Keratinocyte (primary cell): Measurements from ENCODE around the gene SDC3. TPM values are rescaled to one million over a fixed set of nuclear protein-coding genes. Genes with fewer than 3 reads are reported as not detected.

Experiments used
- DNase-seq: peaks from one replicate; pipeline ENCODE4 v3.0.0-alpha.2; 2011; ENCODE audit warnings: low read depth, missing footprints, low spot score
- FAIRE-seq: peaks from 2 replicates; lab custom pipeline; 2011; peaks lifted over from hg19 to GRCh38; lab: Jason Lieb, UNC
- H2AFZ ChIP-seq: 2 replicates; pipeline ENCODE4 v1.6.0; 2012; ENCODE audit warnings: low read length, control low read depth, inconsistent platforms; ENCODE audit not compliant: control insufficient read depth
- H3K27ac ChIP-seq: 2 replicates; pipeline ENCODE4 v1.5.1; 2011; ENCODE audit warnings: low read length; ENCODE audit not compliant: control insufficient read depth, insufficient read depth
- H3K27me3 ChIP-seq: 3 replicates; pipeline ENCODE4 v1.6.0; 2011; ENCODE audit warnings: low read length; ENCODE audit not compliant: control insufficient read depth, insufficient read depth; ENCODE audit errors: extremely low read depth
- H3K36me3 ChIP-seq, 2 experiments: 2 replicates in 1 of 2; 3 replicates in 1 of 2; pipeline ENCODE4 v1.5.1; 2011; ENCODE audit warnings: low read length in 2 of 2, mild to moderate bottlenecking in 1 of 2; ENCODE audit not compliant: control insufficient read depth in 2 of 2, insufficient read depth in 2 of 2; ENCODE audit errors: extremely low read depth in 1 of 2
- H3K4me1 ChIP-seq: 3 replicates; pipeline ENCODE4 v1.5.1; 2011; ENCODE audit warnings: low read length; ENCODE audit not compliant: control insufficient read depth, insufficient read depth; ENCODE audit errors: extremely low read depth
- H3K4me2 ChIP-seq: 3 replicates; pipeline ENCODE4 v1.6.0; 2011; ENCODE audit warnings: low read depth, low read length; ENCODE audit not compliant: control insufficient read depth, insufficient read depth; ENCODE audit errors: extremely low read depth
- H3K4me3 ChIP-seq, 3 experiments: fragments of 200-600 bp in 1 of 3; sonication (generic) in 1 of 3; 2 replicates in 2 of 3; 3 replicates in 1 of 3; pipeline ENCODE4 v1.5.1; 2011 to 2016; ENCODE audit warnings: low read length in 3 of 3, mild to moderate bottlenecking in 3 of 3, control low read depth in 2 of 3, inconsistent platforms in 1 of 3, low read depth in 1 of 3, mixed read lengths in 1 of 3, mixed run types in 1 of 3, moderate library complexity in 1 of 3; ENCODE audit not compliant: control insufficient read depth in 2 of 3, insufficient read depth in 2 of 3; ENCODE audit errors: extremely low read depth in 1 of 3
- H3K79me2 ChIP-seq: 2 replicates; pipeline ENCODE4 v1.6.0; 2012; ENCODE audit warnings: low read length; ENCODE audit not compliant: control insufficient read depth, insufficient read depth
- H3K9ac ChIP-seq: 3 replicates; pipeline ENCODE4 v1.6.0; 2011; ENCODE audit warnings: low read length; ENCODE audit not compliant: control insufficient read depth, insufficient read depth; ENCODE audit errors: extremely low read depth
- H3K9me1 ChIP-seq: 3 replicates; pipeline ENCODE4 v1.6.0; 2011; ENCODE audit warnings: low read length; ENCODE audit not compliant: control insufficient read depth, insufficient read depth; ENCODE audit errors: extremely low read depth
- H3K9me3 ChIP-seq: 2 replicates; pipeline ENCODE4 v1.5.1; 2012; ENCODE audit warnings: low read depth, low read length; ENCODE audit not compliant: control insufficient read depth
- H4K20me1 ChIP-seq: 3 replicates; pipeline ENCODE4 v1.6.0; 2011; ENCODE audit warnings: low read length; ENCODE audit not compliant: control insufficient read depth, insufficient read depth; ENCODE audit errors: extremely low read depth
- EZH2 ChIP-seq: IDR thresholded peaks from one replicate; pipeline ENCODE4 v1.6.1; 2012; ENCODE audit warnings: inconsistent platforms, mild to moderate bottlenecking, low read length, moderate library complexity
- dilution Hi-C: fragments of 300-500 bp; cut with MboI; formaldehyde crosslinking; loops from one replicate; pipeline ENCODE4 v1.7.0; 2020; ENCODE audit warnings: low sequenced_read_pairs; ENCODE audit not compliant: extremely low pct_ligation_motif_present
- polyA plus RNA-seq, 5 experiments: library from polyadenylated mRNA; depleted of rRNA in 3 of 5; stranded (reverse) in 3 of 5; stranded (forward) in 1 of 5; unstranded in 1 of 5; fragments of >200 nt; gene quantifications; 1 replicate in 1 of 5; 2 replicates in 3 of 5; 3 replicates in 1 of 5; pipeline versions ENCODE4 v1.2.1 to v1.2.3, GENCODE V29; 2011 to 2012; ENCODE audit warnings: missing spikeins in 2 of 5, low read depth in 1 of 5, low replicate concordance in 1 of 5
- TF ChIP-seq, protein P1 (sequence below), 3 experiments: IDR thresholded peaks in 1 of 3; conservative IDR thresholded peaks in 1 of 3; optimal IDR thresholded peaks in 1 of 3; 2 replicates in 2 of 3; 3 replicates in 1 of 3; pipeline versions ENCODE3 to v1.5.1; 2011; ENCODE audit warnings: low read length in 3 of 3, mild to moderate bottlenecking in 3 of 3, moderate library complexity in 2 of 3, control low read depth in 1 of 3, inconsistent platforms in 1 of 3; ENCODE audit not compliant: insufficient read depth in 2 of 3; ENCODE audit errors: extremely low read depth in 1 of 3

Gene SDC3
- polyA plus RNA-seq, 1 donor (not counting 4 experiments of a cell fraction or from before 2014, with no cell fraction given) = 8.8 TPM

GRCh38 chr1:30846587-30846986 lies 62.0 kb downstream of the SDC3 start:
- no peak overlapping the region for H3K9ac ChIP-seq
- H3K79me2 ChIP-seq = no peaks in the 10 kb centered on the region
- no peak for DNase-seq
- H3K4me3 ChIP-seq = no peak overlapping the region
- H3K36me3 ChIP-seq = no peaks in the 10 kb centered on the region
- H2AFZ ChIP-seq = no peak overlapping the region
- no peaks in the 10 kb centered on the region for H3K4me1 ChIP-seq
- dilution Hi-C loops = no loop called here
- no peak for FAIRE-seq
- H3K27ac ChIP-seq = no peak overlapping the region
- H3K9me1 ChIP-seq = no peaks in the 10 kb centered on the region
- H3K27me3 ChIP-seq = peaks cover 68% of the 10 kb centered on the region
- no peaks in the 10 kb centered on the region for H4K20me1 ChIP-seq
- H3K9me3 ChIP-seq = no peaks in the 10 kb centered on the region
- H3K4me2 ChIP-seq = no peak overlapping the region
- no peak for TF ChIP-seq EZH2
- TF ChIP-seq, protein P1, sequence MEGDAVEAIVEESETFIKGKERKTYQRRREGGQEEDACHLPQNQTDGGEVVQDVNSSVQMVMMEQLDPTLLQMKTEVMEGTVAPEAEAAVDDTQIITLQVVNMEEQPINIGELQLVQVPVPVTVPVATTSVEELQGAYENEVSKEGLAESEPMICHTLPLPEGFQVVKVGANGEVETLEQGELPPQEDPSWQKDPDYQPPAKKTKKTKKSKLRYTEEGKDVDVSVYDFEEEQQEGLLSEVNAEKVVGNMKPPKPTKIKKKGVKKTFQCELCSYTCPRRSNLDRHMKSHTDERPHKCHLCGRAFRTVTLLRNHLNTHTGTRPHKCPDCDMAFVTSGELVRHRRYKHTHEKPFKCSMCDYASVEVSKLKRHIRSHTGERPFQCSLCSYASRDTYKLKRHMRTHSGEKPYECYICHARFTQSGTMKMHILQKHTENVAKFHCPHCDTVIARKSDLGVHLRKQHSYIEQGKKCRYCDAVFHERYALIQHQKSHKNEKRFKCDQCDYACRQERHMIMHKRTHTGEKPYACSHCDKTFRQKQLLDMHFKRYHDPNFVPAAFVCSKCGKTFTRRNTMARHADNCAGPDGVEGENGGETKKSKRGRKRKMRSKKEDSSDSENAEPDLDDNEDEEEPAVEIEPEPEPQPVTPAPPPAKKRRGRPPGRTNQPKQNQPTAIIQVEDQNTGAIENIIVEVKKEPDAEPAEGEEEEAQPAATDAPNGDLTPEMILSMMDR (optimal IDR thresholded peaks at IDR 0.05 in 1 of 3, IDR thresholded peaks at IDR 0.05 in 1 of 3, conservative IDR thresholded peaks at IDR 0.05 in 1 of 3; ENCODE audit: extremely low read depth in 1 of 3, insufficient read depth in 2 of 3, low read length in 3 of 3) = no peak

DNA sequence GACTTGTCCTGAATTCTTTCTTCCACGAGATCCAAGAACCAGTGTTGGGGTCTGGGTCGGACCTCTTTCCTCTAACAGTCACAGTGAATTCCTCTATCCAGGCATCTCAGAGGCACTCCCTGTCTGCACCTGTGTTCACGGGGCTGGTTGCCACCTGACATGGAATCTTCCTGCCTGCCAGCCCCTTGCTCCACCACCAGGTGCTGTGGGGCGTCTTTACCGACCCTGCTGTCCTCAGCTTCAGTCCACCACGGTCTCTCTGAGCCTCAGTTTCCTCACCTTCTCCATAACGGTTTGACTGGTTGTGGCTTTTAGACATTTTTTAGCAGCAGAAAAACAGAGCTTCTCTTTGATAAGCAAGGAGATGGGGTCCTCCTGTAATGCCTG lies 62.7 kb downstream of the SDC3 start:
- Histone ChIP-seq H4K20me1 (no peaks in the 10 kb centered on the region), H3K9me3 (no peaks in the 10 kb centered on the region), H3K36me3 (no peaks in the 10 kb centered on the region), H3K79me2 (no peaks in the 10 kb centered on the region), H3K9me1 (no peaks in the 10 kb centered on the region), H3K4me2 (no peak overlapping the region), H3K4me3 (no peak overlapping the region), H2AFZ (no peak overlapping the region), H3K9ac (no peak overlapping the region), H3K4me1 (no peaks in the 10 kb centered on the region), H3K27me3 (peaks cover 71% of the 10 kb centered on the region), H3K27ac (no peak overlapping the region)
- DNase-seq = no peak
- TF ChIP-seq, protein P1 (optimal IDR thresholded peaks at IDR 0.05 in 1 of 3, IDR thresholded peaks at IDR 0.05 in 1 of 3, conservative IDR thresholded peaks at IDR 0.05 in 1 of 3; ENCODE audit: extremely low read depth in 1 of 3, insufficient read depth in 2 of 3, low read length in 3 of 3) = peak in 1 of 3 experiments; percentile 29
- TF ChIP-seq EZH2 = no peak
- dilution Hi-C loops = no loop called here
- FAIRE-seq = no peak
